SK-N-SH (cell line): Measurements from ENCODE around the gene SARS2. TPM values are rescaled to one million over a fixed set of nuclear protein-coding genes. Genes with fewer than 3 reads are reported as not detected.

ENCODE experiments used
- CTCF ChIA-PET: fragments of 300-600, 350-600 bp; formaldehyde crosslinking; extraction: SDS; loops from one replicate; lab custom pipeline; 2021; lab: Yijun Ruan, JAX
- POLR2A ChIA-PET: fragments of 350-600 bp; sonication (Branson Sonifier 250); formaldehyde crosslinking; extraction: SDS; loops from one replicate; lab custom pipeline; 2020; ENCODE audit warnings: antibody characterized with exemption, inconsistent platforms; lab: Yijun Ruan, JAX
- DNase-seq: peaks from one replicate; pipeline ENCODE4 v3.0.0; 2012
- H2AFZ ChIP-seq: fragments of 200-600 bp; sonication (generic); 2 replicates; pipeline ENCODE4 v1.8.1; 2016; ENCODE audit warnings: antibody characterized with exemption, mild to moderate bottlenecking, low read depth
- H3F3A ChIP-seq: fragments of 200-600 bp; sonication (generic); replicated peaks from 2 replicates; pipeline ENCODE3; 2016; ENCODE audit warnings: antibody characterized with exemption, mild to moderate bottlenecking; ENCODE audit not compliant: insufficient read depth
- H3K27ac ChIP-seq, 2 experiments: fragments of 200-500 bp in 1 of 2; fragments of 200-600 bp in 1 of 2; sonication (Bioruptor generic) in 1 of 2; sonication (generic), shearing (Covaris generic) in 1 of 2; 2 replicates each; pipeline versions ENCODE4 v1.5.1 to v1.6.1; 2014 to 2016; ENCODE audit warnings: low read depth in 2 of 2, inconsistent platforms in 1 of 2, low read length in 1 of 2, mild to moderate bottlenecking in 1 of 2, mixed read lengths in 1 of 2
- H3K27me3 ChIP-seq: fragments of 200-600 bp; sonication (generic), shearing (Covaris generic); 2 replicates; pipeline ENCODE4 v1.6.1; 2016; ENCODE audit warnings: mixed run types; ENCODE audit not compliant: insufficient read depth
- H3K36me3 ChIP-seq, 2 experiments: fragments of 200-500 bp in 1 of 2; fragments of 200-600 bp in 1 of 2; sonication (Bioruptor generic) in 1 of 2; sonication (generic) in 1 of 2; replicated peaks in 1 of 2; 2 replicates each; pipeline versions ENCODE3 to v1.5.1; 2014 to 2016; ENCODE audit warnings: low read length in 1 of 2, mild to moderate bottlenecking in 1 of 2; ENCODE audit not compliant: insufficient read depth in 2 of 2, control insufficient read depth in 1 of 2
- H3K4me1 ChIP-seq, 2 experiments: fragments of 200-500 bp in 1 of 2; fragments of 200-600 bp in 1 of 2; sonication (Bioruptor generic) in 1 of 2; sonication (generic), shearing (Covaris generic) in 1 of 2; 2 replicates each; pipeline versions ENCODE4 v1.5.1 to v1.6.1; 2014 to 2016; ENCODE audit warnings: low read depth in 1 of 2, low read length in 1 of 2, mixed run types in 1 of 2; ENCODE audit not compliant: insufficient read depth in 2 of 2, control insufficient read depth in 1 of 2
- H3K4me2 ChIP-seq: fragments of 200-600 bp; sonication (generic), shearing (Covaris generic); 2 replicates; pipeline ENCODE4 v1.6.1; 2017; ENCODE audit warnings: mixed run types
- H3K4me3 ChIP-seq, 2 experiments: fragments of 200-500 bp in 1 of 2; fragments of 200-600 bp in 1 of 2; sonication (Bioruptor generic) in 1 of 2; sonication (generic), shearing (Covaris generic) in 1 of 2; 2 replicates each; pipeline versions ENCODE4 v1.5.1 to v1.8.1; 2014 to 2016; ENCODE audit warnings: low read depth in 2 of 2, inconsistent platforms in 1 of 2, low read length in 1 of 2, mild to moderate bottlenecking in 1 of 2, mixed read lengths in 1 of 2, moderate library complexity in 1 of 2
- H3K79me2 ChIP-seq: fragments of 200-600 bp; sonication (generic); 2 replicates; pipeline ENCODE4 v1.8.1; 2017; ENCODE audit warnings: mild to moderate bottlenecking; ENCODE audit not compliant: insufficient read depth
- H3K9ac ChIP-seq: fragments of 200-600 bp; sonication (generic); 2 replicates; pipeline ENCODE4 v1.6.1; 2017; ENCODE audit warnings: mixed run types
- H3K9me2 ChIP-seq: fragments of 200-600 bp; sonication (generic); 2 replicates; pipeline ENCODE4 v1.6.1; 2017; ENCODE audit warnings: mixed run types
- H3K9me3 ChIP-seq: fragments of 200-600 bp; sonication (generic); 2 replicates; pipeline ENCODE4 v1.6.1; 2017; ENCODE audit warnings: mixed run types, mild to moderate bottlenecking, moderate library complexity
- H4K20me1 ChIP-seq: fragments of 200-600 bp; sonication (generic); 2 replicates; pipeline ENCODE4 v1.6.1; 2017; ENCODE audit warnings: mild to moderate bottlenecking, mixed run types; ENCODE audit not compliant: insufficient read depth
- CHD2 ChIP-seq: fragments of 150-350 bp; IDR thresholded peaks from 2 replicates; pipeline ENCODE4 v1.6.1; 2018; ENCODE audit warnings: low read length; ENCODE audit not compliant: partially characterized antibody
- EZH2phosphoT487 ChIP-seq: fragments of 200-600 bp; sonication (generic); IDR thresholded peaks from 2 replicates; pipeline ENCODE4 v1.6.1; 2017; ENCODE audit warnings: low read depth, mixed run types, mild to moderate bottlenecking, antibody characterized with exemption, moderate library complexity, borderline replicate concordance
- JUND ChIP-seq: IDR thresholded peaks from 2 replicates; pipeline ENCODE4 v1.4.0; 2012
- MEF2A ChIP-seq: IDR thresholded peaks from 2 replicates; pipeline ENCODE4 v1.4.0; 2012; ENCODE audit warnings: low read depth, borderline replicate concordance
- MXI1 ChIP-seq: IDR thresholded peaks from 2 replicates; pipeline ENCODE4 v1.6.1; 2012; ENCODE audit warnings: mild to moderate bottlenecking, low read depth, low read length, improper control_type of control experiment
- NRF1 ChIP-seq: IDR thresholded peaks from 2 replicates; pipeline ENCODE4 v1.6.1; 2012; ENCODE audit warnings: low read depth, mild to moderate bottlenecking, low read length
- POLR2AphosphoS5 ChIP-seq: IDR thresholded peaks from 2 replicates; pipeline ENCODE4 v1.6.1; 2012; ENCODE audit warnings: low read depth, low read length
- RAD21 ChIP-seq: IDR thresholded peaks from 2 replicates; pipeline ENCODE4 v1.6.1; 2012; ENCODE audit warnings: mild to moderate bottlenecking, low read length
- RCOR1 ChIP-seq: fragments of 150-350 bp; IDR thresholded peaks from 2 replicates; pipeline ENCODE4 v1.6.1; 2017; ENCODE audit warnings: antibody characterized with exemption, low read length
- RXRA ChIP-seq: IDR thresholded peaks from 2 replicates; pipeline ENCODE4 v1.4.0; 2012; ENCODE audit warnings: low read depth, mild to moderate bottlenecking, borderline replicate concordance
- TAF1 ChIP-seq: IDR thresholded peaks from 2 replicates; pipeline ENCODE4 v1.6.1; 2012; ENCODE audit warnings: low read depth, mild to moderate bottlenecking, low read length, moderate library complexity, borderline replicate concordance
- YY1 ChIP-seq: IDR thresholded peaks from 2 replicates; pipeline ENCODE4 v1.4.0; 2012; ENCODE audit warnings: low read depth, mild to moderate bottlenecking
- WGBS: methylation state at CpG from one replicate; pipeline ENCODE4 v1.1.6; 2017; ENCODE audit warnings: low lambda C conversion rate; 5-methylcytosine and 5-hydroxymethylcytosine counted together
- polyA plus RNA-seq, 3 experiments: library from polyadenylated mRNA; depleted of rRNA; stranded (reverse); fragments of >200 nt; gene quantifications; 2 replicates each; pipeline ENCODE4 v1.2.3, GENCODE V29; 2012
- TF ChIP-seq, protein P1 (sequence below): IDR thresholded peaks from 2 replicates; pipeline ENCODE4 v1.6.1; 2012; ENCODE audit warnings: mild to moderate bottlenecking, low read depth, low read length, moderate library complexity
- TF ChIP-seq, protein P2 (sequence below): IDR thresholded peaks from 2 replicates; pipeline ENCODE4 v1.4.0; 2012; ENCODE audit warnings: low read depth, borderline replicate concordance
- TF ChIP-seq, protein P3 (sequence below): fragments of 200-600 bp; sonication (generic); IDR thresholded peaks from 2 replicates; pipeline ENCODE4 v1.6.1; 2017; ENCODE audit warnings: antibody characterized with exemption, mild to moderate bottlenecking, moderate library complexity
- TF ChIP-seq, protein P4 (sequence below): fragments of 150-350 bp; IDR thresholded peaks from 2 replicates; pipeline ENCODE4 v1.6.1; 2017; ENCODE audit warnings: antibody characterized with exemption, low read length, low read depth, borderline replicate concordance
- TF ChIP-seq, protein P5 (sequence below): IDR thresholded peaks from 2 replicates; pipeline ENCODE4 v1.4.0; 2012; ENCODE audit warnings: low read depth, borderline replicate concordance

SARS2 gene
- polyA plus RNA-seq, 1 of the 3 experiments (the other 2 are of a cell fraction), result 36.5 TPM

DNA sequence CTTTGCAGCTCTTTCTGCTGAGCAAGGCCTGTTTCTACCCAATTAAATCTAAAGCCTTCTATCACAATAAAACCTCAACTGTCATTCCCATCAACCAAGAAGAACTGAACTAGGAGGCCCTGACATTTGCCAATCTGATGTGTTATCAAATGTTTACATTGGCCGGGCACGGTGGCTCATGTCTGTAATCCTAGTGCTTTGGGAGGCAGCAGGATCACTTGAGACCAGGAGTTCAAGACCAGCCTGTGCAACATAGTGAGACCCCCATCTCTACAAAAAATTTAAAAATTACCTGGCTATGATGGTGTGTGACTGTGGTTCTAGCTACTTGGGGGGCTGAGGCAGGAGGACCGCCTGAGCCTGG is 47.7 kb upstream of the SARS2 start:
- CTCF ChIA-PET, result interaction anchor here (1.0 to 1.3 kb wide), 2 partner anchors 74 to 255 kb away, joined by 3 read pairs; no protein-coding TSS in a partner anchor

DNA sequence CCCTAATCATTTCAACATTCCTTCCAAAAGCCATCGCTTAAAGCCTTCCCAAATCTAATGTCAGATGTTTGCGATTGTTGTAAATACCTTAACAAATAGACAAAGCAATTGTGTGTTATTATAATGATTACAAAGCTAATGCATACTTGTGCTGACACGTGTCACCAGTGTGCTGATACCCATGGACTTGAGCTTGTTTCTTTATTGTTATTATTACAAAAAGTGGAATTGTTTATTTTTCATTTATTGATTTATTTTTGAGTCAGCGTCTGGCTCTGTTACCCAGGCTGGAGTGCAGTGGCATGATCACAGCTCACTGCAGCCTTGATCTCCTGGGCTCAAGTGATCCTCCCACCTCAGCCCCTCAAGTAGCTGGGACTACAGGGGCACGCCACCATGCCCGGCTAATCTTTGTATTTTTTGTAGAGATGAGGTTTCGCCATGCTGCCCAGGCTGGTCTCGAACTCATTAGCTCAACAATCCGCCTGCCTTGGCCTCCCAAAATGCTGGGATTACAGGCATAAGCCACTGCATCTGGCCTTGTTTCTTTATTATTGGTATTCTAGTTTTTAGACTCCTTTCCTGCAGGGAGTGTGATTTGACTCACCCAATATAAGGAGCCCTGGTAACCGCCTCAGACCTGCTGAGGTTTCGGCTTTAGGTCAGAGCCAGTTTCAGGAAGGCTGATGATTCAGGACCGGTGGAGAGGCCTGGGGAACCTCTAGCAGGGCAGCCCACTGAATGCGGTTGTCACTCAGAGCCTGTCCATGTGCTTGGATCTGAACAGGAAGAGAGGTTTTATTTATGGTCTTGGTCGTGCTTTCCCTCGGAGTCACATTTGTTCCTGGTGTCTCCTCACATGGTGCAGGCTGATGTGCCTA is 47.1 kb upstream of the SARS2 start:
- Histone ChIP-seq H3K36me3 (no peaks in the 10 kb centered on the region), H3K4me2 (no peak overlapping the region), H3K27ac (no peak overlapping the region), H3K9ac (no peak overlapping the region), H3K79me2 (peaks cover 27% of the 10 kb centered on the region), H3K4me1 (peaks cover 6 to 14% of the 10 kb centered on the region in 2 experiments), H3K9me3 (no peaks in the 10 kb centered on the region), H4K20me1 (no peaks in the 10 kb centered on the region), H2AFZ (no peak overlapping the region), H3K4me3 (no peak overlapping the region), H3K9me2 (no peaks in the 10 kb centered on the region), H3F3A (peaks cover 22% of the 10 kb centered on the region), H3K27me3 (no peaks in the 10 kb centered on the region)
- ChIA-PET CTCF (interaction anchor here (0.9 to 3.3 kb wide), 9 partner anchors 8 to 254 kb away, joined by 3 to 21 read pairs (median 4); no protein-coding TSS in a partner anchor), POLR2A (no interaction called here)
- DNase-seq, result no peak
- 85% methylated on average over 15 of the region's 15 CpGs for WGBS
- no peak for TF ChIP-seq MXI1
- no peak for TF ChIP-seq RXRA
- TF ChIP-seq TAF1, result no peak
- TF ChIP-seq MEF2A, result no peak
- TF ChIP-seq RCOR1, result no peak
- no peak for TF ChIP-seq YY1
- TF ChIP-seq, protein P1, sequence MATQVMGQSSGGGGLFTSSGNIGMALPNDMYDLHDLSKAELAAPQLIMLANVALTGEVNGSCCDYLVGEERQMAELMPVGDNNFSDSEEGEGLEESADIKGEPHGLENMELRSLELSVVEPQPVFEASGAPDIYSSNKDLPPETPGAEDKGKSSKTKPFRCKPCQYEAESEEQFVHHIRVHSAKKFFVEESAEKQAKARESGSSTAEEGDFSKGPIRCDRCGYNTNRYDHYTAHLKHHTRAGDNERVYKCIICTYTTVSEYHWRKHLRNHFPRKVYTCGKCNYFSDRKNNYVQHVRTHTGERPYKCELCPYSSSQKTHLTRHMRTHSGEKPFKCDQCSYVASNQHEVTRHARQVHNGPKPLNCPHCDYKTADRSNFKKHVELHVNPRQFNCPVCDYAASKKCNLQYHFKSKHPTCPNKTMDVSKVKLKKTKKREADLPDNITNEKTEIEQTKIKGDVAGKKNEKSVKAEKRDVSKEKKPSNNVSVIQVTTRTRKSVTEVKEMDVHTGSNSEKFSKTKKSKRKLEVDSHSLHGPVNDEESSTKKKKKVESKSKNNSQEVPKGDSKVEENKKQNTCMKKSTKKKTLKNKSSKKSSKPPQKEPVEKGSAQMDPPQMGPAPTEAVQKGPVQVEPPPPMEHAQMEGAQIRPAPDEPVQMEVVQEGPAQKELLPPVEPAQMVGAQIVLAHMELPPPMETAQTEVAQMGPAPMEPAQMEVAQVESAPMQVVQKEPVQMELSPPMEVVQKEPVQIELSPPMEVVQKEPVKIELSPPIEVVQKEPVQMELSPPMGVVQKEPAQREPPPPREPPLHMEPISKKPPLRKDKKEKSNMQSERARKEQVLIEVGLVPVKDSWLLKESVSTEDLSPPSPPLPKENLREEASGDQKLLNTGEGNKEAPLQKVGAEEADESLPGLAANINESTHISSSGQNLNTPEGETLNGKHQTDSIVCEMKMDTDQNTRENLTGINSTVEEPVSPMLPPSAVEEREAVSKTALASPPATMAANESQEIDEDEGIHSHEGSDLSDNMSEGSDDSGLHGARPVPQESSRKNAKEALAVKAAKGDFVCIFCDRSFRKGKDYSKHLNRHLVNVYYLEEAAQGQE, result no peak
- TF ChIP-seq, protein P2, sequence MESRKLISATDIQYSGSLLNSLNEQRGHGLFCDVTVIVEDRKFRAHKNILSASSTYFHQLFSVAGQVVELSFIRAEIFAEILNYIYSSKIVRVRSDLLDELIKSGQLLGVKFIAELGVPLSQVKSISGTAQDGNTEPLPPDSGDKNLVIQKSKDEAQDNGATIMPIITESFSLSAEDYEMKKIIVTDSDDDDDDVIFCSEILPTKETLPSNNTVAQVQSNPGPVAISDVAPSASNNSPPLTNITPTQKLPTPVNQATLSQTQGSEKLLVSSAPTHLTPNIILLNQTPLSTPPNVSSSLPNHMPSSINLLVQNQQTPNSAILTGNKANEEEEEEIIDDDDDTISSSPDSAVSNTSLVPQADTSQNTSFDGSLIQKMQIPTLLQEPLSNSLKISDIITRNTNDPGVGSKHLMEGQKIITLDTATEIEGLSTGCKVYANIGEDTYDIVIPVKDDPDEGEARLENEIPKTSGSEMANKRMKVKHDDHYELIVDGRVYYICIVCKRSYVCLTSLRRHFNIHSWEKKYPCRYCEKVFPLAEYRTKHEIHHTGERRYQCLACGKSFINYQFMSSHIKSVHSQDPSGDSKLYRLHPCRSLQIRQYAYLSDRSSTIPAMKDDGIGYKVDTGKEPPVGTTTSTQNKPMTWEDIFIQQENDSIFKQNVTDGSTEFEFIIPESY, result no peak
- TF ChIP-seq POLR2AphosphoS5, result no peak
- TF ChIP-seq RAD21, result no peak
- TF ChIP-seq, protein P3, sequence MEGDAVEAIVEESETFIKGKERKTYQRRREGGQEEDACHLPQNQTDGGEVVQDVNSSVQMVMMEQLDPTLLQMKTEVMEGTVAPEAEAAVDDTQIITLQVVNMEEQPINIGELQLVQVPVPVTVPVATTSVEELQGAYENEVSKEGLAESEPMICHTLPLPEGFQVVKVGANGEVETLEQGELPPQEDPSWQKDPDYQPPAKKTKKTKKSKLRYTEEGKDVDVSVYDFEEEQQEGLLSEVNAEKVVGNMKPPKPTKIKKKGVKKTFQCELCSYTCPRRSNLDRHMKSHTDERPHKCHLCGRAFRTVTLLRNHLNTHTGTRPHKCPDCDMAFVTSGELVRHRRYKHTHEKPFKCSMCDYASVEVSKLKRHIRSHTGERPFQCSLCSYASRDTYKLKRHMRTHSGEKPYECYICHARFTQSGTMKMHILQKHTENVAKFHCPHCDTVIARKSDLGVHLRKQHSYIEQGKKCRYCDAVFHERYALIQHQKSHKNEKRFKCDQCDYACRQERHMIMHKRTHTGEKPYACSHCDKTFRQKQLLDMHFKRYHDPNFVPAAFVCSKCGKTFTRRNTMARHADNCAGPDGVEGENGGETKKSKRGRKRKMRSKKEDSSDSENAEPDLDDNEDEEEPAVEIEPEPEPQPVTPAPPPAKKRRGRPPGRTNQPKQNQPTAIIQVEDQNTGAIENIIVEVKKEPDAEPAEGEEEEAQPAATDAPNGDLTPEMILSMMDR, result no peak

More for the DNA sequence above, 47.7 kb upstream of the SARS2 start:
- Histone ChIP-seq H3K4me1 (peaks cover 6 to 14% of the 10 kb centered on the region in 2 experiments), H3K27ac (no peak overlapping the region), H3F3A (peaks cover 22% of the 10 kb centered on the region), H3K9me2 (no peaks in the 10 kb centered on the region), H3K36me3 (no peaks in the 10 kb centered on the region), H3K4me3 (no peak overlapping the region), H4K20me1 (no peaks in the 10 kb centered on the region), H3K4me2 (no peak overlapping the region), H2AFZ (no peak overlapping the region), H3K9me3 (no peaks in the 10 kb centered on the region), H3K27me3 (no peaks in the 10 kb centered on the region), H3K9ac (no peak overlapping the region), H3K79me2 (peaks cover 21% of the 10 kb centered on the region)
- TF ChIP-seq, protein P4, sequence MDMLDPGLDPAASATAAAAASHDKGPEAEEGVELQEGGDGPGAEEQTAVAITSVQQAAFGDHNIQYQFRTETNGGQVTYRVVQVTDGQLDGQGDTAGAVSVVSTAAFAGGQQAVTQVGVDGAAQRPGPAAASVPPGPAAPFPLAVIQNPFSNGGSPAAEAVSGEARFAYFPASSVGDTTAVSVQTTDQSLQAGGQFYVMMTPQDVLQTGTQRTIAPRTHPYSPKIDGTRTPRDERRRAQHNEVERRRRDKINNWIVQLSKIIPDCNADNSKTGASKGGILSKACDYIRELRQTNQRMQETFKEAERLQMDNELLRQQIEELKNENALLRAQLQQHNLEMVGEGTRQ, result no peak
- no peak for TF ChIP-seq YY1
- no peak for TF ChIP-seq MXI1
- no peak for TF ChIP-seq JUND
- TF ChIP-seq, protein P5, sequence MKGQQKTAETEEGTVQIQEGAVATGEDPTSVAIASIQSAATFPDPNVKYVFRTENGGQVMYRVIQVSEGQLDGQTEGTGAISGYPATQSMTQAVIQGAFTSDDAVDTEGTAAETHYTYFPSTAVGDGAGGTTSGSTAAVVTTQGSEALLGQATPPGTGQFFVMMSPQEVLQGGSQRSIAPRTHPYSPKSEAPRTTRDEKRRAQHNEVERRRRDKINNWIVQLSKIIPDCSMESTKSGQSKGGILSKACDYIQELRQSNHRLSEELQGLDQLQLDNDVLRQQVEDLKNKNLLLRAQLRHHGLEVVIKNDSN, result no peak
- TF ChIP-seq CHD2, result no peak
- no peak for TF ChIP-seq EZH2phosphoT487
- TF ChIP-seq NRF1, result no peak
- POLR2A ChIA-PET, result no interaction called here
- DNase-seq, result no peak
- 73% methylated on average over 3 of the region's 3 CpGs for WGBS
